Breast epithelium (tissue), 3 donors: ENCODE measurements around the gene BIRC5.

Experiments
- CTCF ChIP-seq, 3 donors: fragments of 450-650 bp; IDR thresholded peaks; one replicate each; pipeline ENCODE4 v1.5.1; 2016 to 2017; ENCODE audit warnings: antibody characterized with exemption in 3 of 3, mild to moderate bottlenecking in 3 of 3, moderate library complexity in 3 of 3
- POLR2A ChIP-seq: fragments of 450-650 bp; IDR thresholded peaks from one replicate; pipeline ENCODE4 v1.6.1; 2016; ENCODE audit warnings: antibody characterized with exemption, mild to moderate bottlenecking, moderate library complexity
- POLR2AphosphoS5 ChIP-seq, 3 donors: sonication (generic); formaldehyde crosslinking; IDR thresholded peaks; one replicate each; pipeline ENCODE4 v1.6.1; 2017; ENCODE audit warnings: antibody characterized with exemption in 3 of 3

GRCh38 chr17:78223765-78224164, 9.7 kb downstream of the BIRC5 start:
- TF ChIP-seq CTCF (IDR thresholded peaks at IDR 0.05): no peak
- no peak for TF ChIP-seq POLR2A
- TF ChIP-seq POLR2AphosphoS5 (IDR thresholded peaks at IDR 0.05): no peak
